ENCODE results near the gene RGL1. TPM values are rescaled to one million over a fixed set of nuclear protein-coding genes. Genes with fewer than 3 reads are reported as not detected.

RGL1 gene
- total RNA-seq, 1 donor from 2014 or later = 2.2 TPM

DNA sequence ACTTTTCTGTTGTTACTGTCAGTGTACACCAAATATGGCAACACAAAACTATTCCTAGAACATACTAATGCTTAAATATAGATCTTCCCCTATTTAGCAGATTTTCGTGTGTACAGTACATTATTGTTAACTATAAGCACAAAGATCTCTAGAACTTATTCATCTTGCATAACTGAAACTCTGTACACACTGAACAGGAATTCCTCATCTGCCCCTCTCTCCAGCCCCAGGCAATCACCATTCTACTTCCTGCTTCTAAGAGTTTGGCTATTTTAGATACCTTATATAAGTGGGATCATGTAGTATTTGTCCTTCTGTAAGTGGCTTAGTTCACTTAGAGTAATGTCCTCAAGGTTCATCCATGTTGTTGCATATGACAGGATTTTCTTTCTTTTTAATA is 4.5 kb upstream of the RGL1 start:
- no peak for DNase-seq (ENCODE audit: low spot score)
- Mint-ChIP-seq H3K27ac (no peak overlapping the region), H3K9me3 (peaks cover 34% of the 10 kb centered on the region), H3K36me3 (ENCODE audit: low read depth) (peaks cover 6% of the 10 kb centered on the region), H3K27me3 (ENCODE audit: low read depth) (peaks cover 12% of the 10 kb centered on the region), H3K4me1 (ENCODE audit: low read depth) (peaks cover 3% of the 10 kb centered on the region), H3K4me3 (ENCODE audit: low read depth) (no peak overlapping the region)
- intact Hi-C loops (cut with micrococcal nuclease) = no loop called here

DNA sequence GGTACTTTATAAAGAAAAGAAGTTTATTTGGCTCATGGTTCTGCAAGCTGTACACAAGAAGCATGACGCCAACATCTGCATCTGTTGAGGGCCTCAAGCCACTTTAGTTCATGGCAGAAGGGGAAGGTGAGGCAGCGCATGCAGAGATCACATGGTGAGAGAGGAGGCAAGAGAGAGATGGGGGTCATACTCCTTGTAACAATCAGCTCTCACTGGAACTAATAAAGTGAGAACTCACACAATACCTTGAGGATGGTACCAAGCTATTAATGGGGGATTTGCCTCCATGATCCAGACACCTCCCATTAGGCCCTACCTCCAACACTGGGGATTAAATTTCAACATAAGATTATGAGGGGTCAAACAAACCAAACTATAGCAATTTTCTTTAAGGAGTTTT is 3.3 kb upstream of the RGL1 start:
- H3K4me1 Mint-ChIP-seq (ENCODE audit: low read depth) = peaks cover 7% of the 10 kb centered on the region
- intact Hi-C loops (cut with micrococcal nuclease) = no loop called here
- DNase-seq (ENCODE audit: low spot score) = no peak
- H3K27me3 Mint-ChIP-seq (ENCODE audit: low read depth) = peaks cover 15% of the 10 kb centered on the region
- H3K27ac Mint-ChIP-seq = no peak overlapping the region
- H3K9me3 Mint-ChIP-seq = peaks cover 34% of the 10 kb centered on the region
- peaks cover 6% of the 10 kb centered on the region for H3K36me3 Mint-ChIP-seq (ENCODE audit: low read depth)
- no peak overlapping the region for H3K4me3 Mint-ChIP-seq (ENCODE audit: low read depth)

DNA sequence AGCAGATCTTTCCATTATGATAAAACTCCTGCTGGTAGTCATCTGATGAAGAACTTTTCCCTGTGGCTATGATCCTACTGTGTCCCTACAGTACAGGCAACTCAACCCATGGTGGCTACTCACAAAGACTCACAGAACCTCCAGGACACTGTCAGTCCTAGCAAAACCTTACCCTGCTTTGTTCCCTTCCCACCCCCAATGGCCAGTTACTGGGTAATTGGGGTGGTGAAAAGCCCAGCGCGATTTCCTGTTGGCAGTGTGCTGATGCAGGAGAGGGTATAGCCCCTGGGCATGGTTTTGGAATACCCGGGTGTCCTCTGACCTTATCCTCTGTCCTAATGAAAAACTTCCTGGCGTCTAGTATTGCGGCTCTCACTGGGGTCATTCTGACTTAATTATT is 533 bp upstream of the RGL1 start:
- intact Hi-C loops (cut with micrococcal nuclease) = loop anchor here (2.0 kb wide), 1 partner anchor 38 kb away; no protein-coding TSS in a partner anchor
- Mint-ChIP-seq H3K27ac (no peak overlapping the region), H3K4me3 (ENCODE audit: low read depth) (no peak overlapping the region), H3K36me3 (ENCODE audit: low read depth) (peaks cover 6% of the 10 kb centered on the region), H3K9me3 (peaks cover 34% of the 10 kb centered on the region), H3K4me1 (ENCODE audit: low read depth) (peaks cover 17% of the 10 kb centered on the region), H3K27me3 (ENCODE audit: low read depth) (peaks cover 15% of the 10 kb centered on the region)
- no peak for DNase-seq (ENCODE audit: low spot score)

DNA sequence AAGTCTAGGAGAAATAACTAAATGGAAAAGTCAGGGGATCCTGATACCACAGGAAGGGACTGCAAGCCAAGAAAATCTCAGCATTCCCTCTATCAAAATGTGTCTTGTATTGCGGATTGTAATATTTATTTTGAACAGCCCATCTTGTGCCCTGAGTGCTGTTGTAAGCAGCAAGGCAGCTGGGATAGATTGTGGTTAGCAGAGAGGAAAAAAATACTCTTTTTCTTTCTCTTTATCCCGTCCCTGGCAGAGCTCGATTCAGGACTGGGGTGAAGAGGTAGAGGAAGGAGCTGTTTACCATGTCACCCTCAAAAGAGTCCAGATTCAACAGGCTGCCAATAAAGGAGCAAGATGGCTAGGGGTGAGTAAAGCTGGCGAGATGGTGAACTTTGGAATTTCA is 1.2 kb downstream of the RGL1 start:
- H3K36me3 Mint-ChIP-seq (ENCODE audit: low read depth) = peaks cover 6% of the 10 kb centered on the region
- no peak for DNase-seq (ENCODE audit: low spot score)
- no peak overlapping the region for H3K27ac Mint-ChIP-seq
- intact Hi-C loops (cut with micrococcal nuclease) = loop anchor here (5.0 kb wide), 1 partner anchor 106 kb away; no protein-coding TSS in a partner anchor
- H3K9me3 Mint-ChIP-seq = peaks cover 18% of the 10 kb centered on the region
- peaks cover 17% of the 10 kb centered on the region for H3K4me1 Mint-ChIP-seq (ENCODE audit: low read depth)
- peaks cover 15% of the 10 kb centered on the region for H3K27me3 Mint-ChIP-seq (ENCODE audit: low read depth)
- no peak overlapping the region for H3K4me3 Mint-ChIP-seq (ENCODE audit: low read depth)

DNA sequence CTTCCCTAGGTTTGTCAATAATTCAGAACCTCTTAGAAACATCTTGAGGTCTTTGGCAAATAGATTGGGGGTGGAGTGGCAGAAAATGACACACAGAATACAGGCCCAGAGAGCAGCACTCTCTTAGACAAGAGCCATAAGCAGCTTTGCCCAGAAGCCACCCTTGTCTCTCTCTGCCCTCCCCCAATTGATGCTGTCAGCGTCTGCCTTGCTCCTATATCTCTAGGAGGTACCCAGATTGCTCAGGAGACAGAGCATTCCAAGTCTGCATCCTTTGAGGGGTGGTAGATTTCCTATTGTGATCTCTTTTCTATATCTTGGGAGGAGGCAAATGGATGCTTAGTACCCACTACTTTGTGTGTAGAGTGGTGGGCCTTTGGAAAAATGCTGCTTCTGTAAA is 1.8 kb downstream of the RGL1 start:
- Mint-ChIP-seq H3K9me3 (peaks cover 12% of the 10 kb centered on the region), H3K4me1 (ENCODE audit: low read depth) (peaks cover 17% of the 10 kb centered on the region), H3K27ac (no peak overlapping the region), H3K4me3 (ENCODE audit: low read depth) (no peak overlapping the region), H3K36me3 (ENCODE audit: low read depth) (peaks cover 4% of the 10 kb centered on the region), H3K27me3 (ENCODE audit: low read depth) (peaks cover 15% of the 10 kb centered on the region)
- intact Hi-C loops (cut with micrococcal nuclease) = loop anchor here (5.0 kb wide), 1 partner anchor 106 kb away; no protein-coding TSS in a partner anchor
- DNase-seq (ENCODE audit: low spot score) = no peak

DNA sequence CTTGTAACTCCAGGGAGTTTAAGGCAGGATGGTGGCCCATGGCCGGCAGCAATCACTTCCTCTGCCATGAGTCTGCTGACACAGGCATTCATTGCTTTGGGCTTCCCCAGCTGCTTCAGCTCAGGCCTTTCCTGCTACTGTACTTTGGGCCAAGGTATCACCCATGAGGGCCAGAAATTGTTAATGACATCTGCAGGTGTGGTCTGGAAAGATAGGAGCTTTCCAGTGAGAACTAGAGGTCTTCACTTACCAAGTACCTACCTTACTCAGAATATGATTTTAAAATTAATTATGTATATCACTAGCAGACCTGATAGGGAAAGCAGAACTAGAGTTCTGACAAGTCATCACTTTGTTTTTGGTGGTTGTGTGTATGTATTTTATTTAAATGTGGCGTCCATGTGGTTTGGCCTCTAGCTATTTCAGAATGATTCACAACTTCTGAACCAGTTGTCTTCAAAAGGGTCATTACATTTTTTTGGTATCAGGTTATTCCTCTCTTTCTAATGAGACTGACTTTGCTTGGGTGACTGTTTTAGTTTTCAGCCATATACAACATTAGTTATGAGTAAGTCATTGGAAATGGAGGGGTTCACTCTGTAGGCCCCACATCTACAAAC is 2.7 kb downstream of the RGL1 start:
- Mint-ChIP-seq H3K27ac (no peak overlapping the region), H3K4me3 (ENCODE audit: low read depth) (no peak overlapping the region), H3K9me3 (peaks cover 6% of the 10 kb centered on the region), H3K27me3 (ENCODE audit: low read depth) (peaks cover 13% of the 10 kb centered on the region), H3K36me3 (ENCODE audit: low read depth) (no peaks in the 10 kb centered on the region), H3K4me1 (ENCODE audit: low read depth) (peaks cover 17% of the 10 kb centered on the region)
- intact Hi-C loops (cut with micrococcal nuclease) = loop anchor here (5.0 kb wide), 1 partner anchor 105 kb away; no protein-coding TSS in a partner anchor
- no peak for DNase-seq (ENCODE audit: low spot score)

DNA sequence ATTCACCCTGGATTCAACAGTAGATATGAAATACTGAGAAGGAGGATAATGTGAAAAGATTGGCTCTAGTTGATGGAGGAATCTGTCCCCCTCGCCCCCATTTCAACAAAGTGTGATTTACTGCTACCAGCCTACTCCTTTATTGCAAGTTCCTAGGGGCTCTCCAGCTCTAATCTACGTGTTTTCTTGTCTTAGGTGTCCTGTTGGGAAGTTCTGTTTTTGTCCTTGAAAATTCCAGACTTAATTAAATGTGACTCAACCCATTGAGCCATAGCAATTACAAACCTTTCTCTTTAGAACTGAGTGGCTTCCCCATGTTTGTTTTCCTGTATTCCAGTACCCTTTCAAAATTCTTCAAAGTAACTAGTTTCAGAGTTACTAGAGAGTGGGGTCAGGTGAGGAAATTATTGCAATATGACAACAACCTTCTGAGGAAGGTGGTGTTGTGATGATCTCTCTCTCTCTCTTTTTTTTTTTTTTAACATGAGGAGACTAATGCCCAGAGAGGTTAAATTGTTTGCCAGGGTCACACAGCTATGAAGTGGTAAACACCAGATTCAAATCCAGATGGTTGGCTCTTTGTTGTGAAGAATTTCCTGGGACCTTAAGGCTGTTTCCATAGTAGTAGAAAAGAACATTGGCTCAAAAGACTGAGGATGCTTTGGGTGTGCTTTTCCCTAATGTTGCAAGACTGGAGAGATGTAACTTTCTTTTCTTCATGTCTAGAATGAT is 3.5 kb downstream of the RGL1 start:
- no peak overlapping the region for H3K4me3 Mint-ChIP-seq (ENCODE audit: low read depth)
- peaks cover under 1% of the 10 kb centered on the region for H3K9me3 Mint-ChIP-seq
- H3K27ac Mint-ChIP-seq = no peak overlapping the region
- no peaks in the 10 kb centered on the region for H3K36me3 Mint-ChIP-seq (ENCODE audit: low read depth)
- peaks cover 13% of the 10 kb centered on the region for H3K27me3 Mint-ChIP-seq (ENCODE audit: low read depth)
- intact Hi-C loops (cut with micrococcal nuclease) = loop anchor here (5.0 kb wide), 1 partner anchor 104 kb away; no protein-coding TSS in a partner anchor
- peaks cover 17% of the 10 kb centered on the region for H3K4me1 Mint-ChIP-seq (ENCODE audit: low read depth)
- no peak for DNase-seq (ENCODE audit: low spot score)

DNA sequence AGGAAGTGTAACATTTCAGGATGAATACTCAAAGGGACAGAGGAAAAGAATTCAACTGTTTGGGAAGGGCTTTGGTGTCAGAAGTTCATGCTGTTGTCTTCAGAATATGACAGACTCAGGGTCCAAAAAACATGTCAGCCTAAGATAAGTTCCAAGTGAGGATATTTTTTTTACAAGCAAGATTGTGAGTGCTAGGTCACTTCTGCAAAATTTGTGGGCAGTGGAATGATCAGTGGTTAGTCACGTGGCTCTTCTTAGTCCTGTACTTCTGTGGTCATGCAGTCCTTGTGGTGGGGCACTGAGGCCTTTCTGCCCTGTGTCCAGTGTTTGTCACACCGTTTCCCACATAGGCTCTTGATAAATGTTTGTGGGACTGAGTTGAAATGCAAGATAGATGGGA is 5.2 kb downstream of the RGL1 start:
- Mint-ChIP-seq H3K4me1 (ENCODE audit: low read depth) (peaks cover 17% of the 10 kb centered on the region), H3K9me3 (no peaks in the 10 kb centered on the region)
- intact Hi-C loops (cut with micrococcal nuclease) = no loop called here

DNA sequence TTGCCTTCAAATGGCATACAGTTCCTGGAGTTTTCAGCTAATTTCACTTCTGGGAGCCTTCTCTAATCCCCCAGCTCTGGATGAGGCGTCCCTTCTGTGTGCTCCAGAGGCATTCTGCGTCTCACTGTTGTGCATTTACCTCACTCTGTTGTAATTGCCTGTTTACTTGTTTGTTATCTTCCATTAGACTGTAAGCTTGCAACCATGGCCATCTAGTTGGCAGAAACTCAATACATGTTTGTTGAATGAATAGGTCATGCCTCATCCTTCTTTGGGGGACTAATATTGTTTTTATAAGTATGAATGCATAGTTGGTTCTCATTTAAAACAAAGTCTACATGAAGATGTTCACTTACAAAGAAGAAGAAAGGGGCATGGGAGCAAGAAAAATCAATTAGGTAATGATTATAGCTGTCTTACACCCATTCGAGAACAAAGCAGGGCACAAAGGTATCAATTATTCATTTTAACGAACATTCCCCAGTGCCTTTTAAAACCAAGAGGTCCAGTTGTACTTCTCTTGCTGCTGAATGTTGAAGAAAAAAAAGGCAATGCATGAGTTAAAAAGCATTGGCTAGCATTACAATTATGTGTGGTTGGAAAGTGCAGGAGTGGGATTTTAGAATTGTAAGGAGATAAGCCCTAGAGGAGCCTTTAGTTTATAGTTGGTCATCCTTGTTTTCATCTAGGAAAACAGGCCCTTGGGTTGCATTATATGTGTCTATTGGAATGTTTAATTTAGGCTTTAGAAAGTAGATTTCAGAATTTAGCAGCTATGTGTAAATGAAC is 6.0 kb downstream of the RGL1 start:
- H3K4me1 Mint-ChIP-seq (ENCODE audit: low read depth) = peaks cover 13% of the 10 kb centered on the region
- intact Hi-C loops (cut with micrococcal nuclease) = no loop called here
- DNase-seq (ENCODE audit: low spot score) = no peak
- H3K36me3 Mint-ChIP-seq (ENCODE audit: low read depth) = no peaks in the 10 kb centered on the region
- H3K27ac Mint-ChIP-seq = no peak overlapping the region
- no peaks in the 10 kb centered on the region for H3K9me3 Mint-ChIP-seq
- H3K4me3 Mint-ChIP-seq (ENCODE audit: low read depth) = no peak overlapping the region
- H3K27me3 Mint-ChIP-seq (ENCODE audit: low read depth) = peaks cover 3% of the 10 kb centered on the region

More for the DNA sequence above, 5.2 kb downstream of the RGL1 start:
- Mint-ChIP-seq H3K27ac (no peak overlapping the region), H3K36me3 (ENCODE audit: low read depth) (no peaks in the 10 kb centered on the region), H3K4me3 (ENCODE audit: low read depth) (no peak overlapping the region), H3K27me3 (ENCODE audit: low read depth) (peaks cover 7% of the 10 kb centered on the region)
- no peak for DNase-seq (ENCODE audit: low spot score)

DNA sequence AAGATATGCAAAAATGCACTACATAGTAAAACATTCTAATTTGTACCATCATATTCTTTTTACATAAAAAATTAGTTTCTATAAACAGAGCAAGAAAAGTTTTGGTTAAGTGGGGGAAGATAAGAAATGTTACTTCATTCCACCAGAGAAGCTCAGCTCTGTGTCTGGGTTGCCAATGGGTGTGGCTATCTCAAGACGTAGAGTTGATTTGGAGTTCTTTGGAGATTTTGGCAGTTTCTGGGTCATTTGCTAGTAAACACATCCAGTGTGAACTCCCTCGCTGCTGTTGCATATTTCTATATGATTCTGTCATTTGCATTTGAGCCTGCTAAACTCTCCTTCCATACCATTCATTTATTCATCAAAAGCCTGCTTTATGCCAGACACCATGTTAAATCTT is 7.2 kb downstream of the RGL1 start:
- DNase-seq (ENCODE audit: low spot score) = no peak
- Mint-ChIP-seq H3K9me3 (no peaks in the 10 kb centered on the region), H3K4me3 (ENCODE audit: low read depth) (no peak overlapping the region), H3K4me1 (ENCODE audit: low read depth) (peaks cover 6% of the 10 kb centered on the region), H3K27ac (no peak overlapping the region), H3K27me3 (ENCODE audit: low read depth) (no peaks in the 10 kb centered on the region), H3K36me3 (ENCODE audit: low read depth) (no peaks in the 10 kb centered on the region)
- intact Hi-C loops (cut with micrococcal nuclease) = no loop called here

DNA sequence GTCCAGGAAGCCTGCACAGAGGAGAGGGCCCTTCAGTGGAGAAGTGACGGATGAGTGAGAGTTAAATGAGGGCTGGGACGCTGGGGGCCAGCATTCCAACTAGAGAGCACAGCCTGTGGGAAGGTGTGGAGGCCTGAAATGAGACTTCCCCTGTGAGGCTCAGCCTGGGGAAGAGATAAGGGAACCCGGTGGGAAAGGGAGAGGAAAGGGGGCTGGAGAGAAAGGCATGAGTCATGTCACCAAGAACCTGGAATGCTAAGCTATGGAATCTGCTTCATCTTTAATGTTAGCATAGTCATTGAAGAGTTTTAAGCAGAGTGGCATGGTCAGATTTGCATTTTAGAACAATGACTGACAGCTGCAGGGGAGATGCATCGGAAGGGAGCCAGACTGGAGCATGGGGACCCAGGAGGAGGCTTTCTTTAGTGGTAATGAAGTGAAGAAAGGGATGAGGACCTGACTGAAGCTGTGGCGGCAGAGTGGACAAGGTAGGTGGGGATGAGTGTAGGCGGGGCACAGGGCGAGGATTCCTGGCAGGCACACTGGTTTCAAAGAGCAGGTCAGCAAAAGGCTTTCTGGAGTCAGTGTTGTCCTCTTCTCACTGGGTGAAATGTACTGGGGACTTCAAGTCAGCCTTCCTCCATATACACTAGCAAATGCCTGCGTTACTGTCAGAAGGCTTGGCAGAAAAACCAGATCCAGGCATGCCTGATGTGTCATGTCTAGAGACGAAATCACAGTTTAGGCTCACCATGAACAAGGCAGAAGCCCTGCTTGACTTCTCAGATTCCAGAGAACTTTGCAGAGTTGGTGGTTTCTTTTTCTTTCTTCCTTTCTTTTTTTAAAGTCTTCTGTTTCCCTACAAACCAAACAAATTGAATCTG is 8.0 kb downstream of the RGL1 start:
- Mint-ChIP-seq H3K27ac (no peak overlapping the region), H3K9me3 (no peaks in the 10 kb centered on the region), H3K4me3 (ENCODE audit: low read depth) (no peak overlapping the region), H3K4me1 (ENCODE audit: low read depth) (peaks cover 3% of the 10 kb centered on the region), H3K27me3 (ENCODE audit: low read depth) (no peaks in the 10 kb centered on the region), H3K36me3 (ENCODE audit: low read depth) (no peaks in the 10 kb centered on the region)
- no peak for DNase-seq (ENCODE audit: low spot score)
- intact Hi-C loops (cut with micrococcal nuclease) = no loop called here

DNA sequence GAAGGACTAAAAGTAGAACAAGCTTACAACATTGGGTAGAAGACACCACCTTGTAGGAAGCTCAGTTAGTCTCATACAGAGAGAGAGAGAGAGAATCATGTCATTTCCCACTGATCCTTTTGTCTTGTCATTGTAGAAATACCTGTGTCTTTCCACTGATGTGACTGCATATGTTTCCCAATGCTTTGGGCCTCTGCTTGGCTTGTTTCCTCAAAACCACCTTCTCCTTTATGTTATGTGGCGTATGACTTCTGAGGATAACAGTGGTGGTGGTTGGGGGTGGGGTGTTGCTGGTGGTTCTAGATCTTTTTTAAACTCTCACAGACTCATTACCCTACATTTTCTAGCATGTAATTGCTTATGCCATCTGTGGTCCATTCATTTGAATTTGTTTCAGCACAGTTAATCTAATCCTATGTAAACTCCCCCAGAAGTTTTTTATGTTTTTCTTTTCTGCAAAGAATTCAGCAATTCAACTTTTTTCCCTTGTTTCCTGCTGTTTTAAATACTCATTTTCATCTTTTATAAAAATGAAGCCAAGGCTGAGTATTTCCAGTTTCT is 9.3 kb downstream of the RGL1 start:
- Mint-ChIP-seq H3K27ac (no peak overlapping the region), H3K4me3 (ENCODE audit: low read depth) (no peak overlapping the region), H3K4me1 (ENCODE audit: low read depth) (peaks cover 2% of the 10 kb centered on the region), H3K36me3 (ENCODE audit: low read depth) (no peaks in the 10 kb centered on the region), H3K9me3 (no peaks in the 10 kb centered on the region), H3K27me3 (ENCODE audit: low read depth) (no peaks in the 10 kb centered on the region)
- intact Hi-C loops (cut with micrococcal nuclease) = no loop called here
- no peak for DNase-seq (ENCODE audit: low spot score)
